GM20000 (cell line): ENCODE data around the gene PLET1.

Source experiments
- DNase-seq: peaks from one replicate; pipeline ENCODE4 v3.0.0; 2012; ENCODE audit warnings: low spot score
- CTCF ChIP-seq: IDR thresholded peaks from 2 replicates; pipeline ENCODE4 v1.5.1; 2012; ENCODE audit warnings: mild to moderate bottlenecking, control low read depth; ENCODE audit errors: extremely low read depth, missing control alignments

The PLET1 gene

GRCh38 chr11:112265659-112266409, 5.2 kb upstream of the PLET1 start:
- DNase-seq: no peak
- TF ChIP-seq CTCF: no peak

GRCh38 chr11:112255067-112255720, 5.5 kb downstream of the PLET1 start:
- DNase-seq: no peak

GRCh38 chr11:112253605-112254242, 6.9 kb downstream of the PLET1 start:
- no peak for TF ChIP-seq CTCF

More at GRCh38 chr11:112255067-112255720, 5.5 kb downstream of the PLET1 start:
- no peak for TF ChIP-seq CTCF

GRCh38 chr11:112249871-112250610, 10.6 kb downstream of the PLET1 start:
- TF ChIP-seq CTCF: no peak
- no peak for DNase-seq

More at GRCh38 chr11:112253605-112254242, 6.9 kb downstream of the PLET1 start:
- no peak for DNase-seq

GRCh38 chr11:112248201-112248600, 12.5 kb downstream of the PLET1 start:
- DNase-seq: no peak
- TF ChIP-seq CTCF: no peak

GRCh38 chr11:112247201-112247600, 13.5 kb downstream of the PLET1 start:
- TF ChIP-seq CTCF: no peak
- DNase-seq: no peak
